ENCODE data around the gene APAF1.

GRCh38 chr12:98698603-98699463 is 53.7 kb downstream of the APAF1 start:
- TF ChIP-seq GATA3 (IDR thresholded peaks at IDR 0.05; ENCODE audit: low read depth, low read length) (no peak), GATA2 (IDR thresholded peaks at IDR 0.05; ENCODE audit: low read depth, low read length) (no peak)
